Glomerular endothelial cell (primary cell): ENCODE measurements around the gene WDR49. TPM values are rescaled to one million over a fixed set of nuclear protein-coding genes. Genes with fewer than 3 reads are reported as not detected.
"Not testable (repeated sequence)": the region's sequence is repeated elsewhere in the genome, so short reads cannot be mapped to it uniquely, and the experiment has no call there.

ENCODE experiments used
- DNase-seq: peaks from one replicate; pipeline ENCODE4 v3.0.0-alpha.2; 2011; ENCODE audit warnings: low read depth, low spot score; ENCODE audit errors: extremely low read depth
- total RNA-seq: library from RNA; depleted of rRNA; stranded (reverse); fragments of >200 nt; gene quantifications from 2 replicates; pipeline ENCODE4 v1.2.3, GENCODE V29; 2015

Gene WDR49
- total RNA-seq, 1 donor from 2014 or later, result 0.47 TPM

DNA sequence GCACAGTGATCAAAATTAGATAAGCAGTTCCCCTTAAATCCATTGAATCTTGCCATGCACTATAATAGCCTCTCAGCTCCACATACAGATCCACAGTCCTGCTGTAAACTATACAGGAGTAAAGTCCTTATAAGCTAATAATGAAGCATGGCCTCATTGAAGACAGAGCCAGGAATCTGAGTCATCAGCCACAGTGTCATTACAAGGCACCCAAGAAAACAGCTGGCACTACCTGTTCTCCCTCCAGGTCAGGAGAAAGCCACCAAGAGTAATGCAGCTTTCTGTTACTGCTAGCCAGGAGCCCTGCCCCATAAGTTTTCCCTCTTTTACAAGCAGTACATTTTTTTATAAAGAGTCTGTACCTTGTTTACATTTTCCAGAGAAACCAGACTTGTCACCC, 27.3 kb downstream of the WDR49 start:
- no peak for DNase-seq

- no peak for DNase-seq
Observed at GRCh38 chr3:167615030-167615429, 38.7 kb downstream of the WDR49 start.

DNA sequence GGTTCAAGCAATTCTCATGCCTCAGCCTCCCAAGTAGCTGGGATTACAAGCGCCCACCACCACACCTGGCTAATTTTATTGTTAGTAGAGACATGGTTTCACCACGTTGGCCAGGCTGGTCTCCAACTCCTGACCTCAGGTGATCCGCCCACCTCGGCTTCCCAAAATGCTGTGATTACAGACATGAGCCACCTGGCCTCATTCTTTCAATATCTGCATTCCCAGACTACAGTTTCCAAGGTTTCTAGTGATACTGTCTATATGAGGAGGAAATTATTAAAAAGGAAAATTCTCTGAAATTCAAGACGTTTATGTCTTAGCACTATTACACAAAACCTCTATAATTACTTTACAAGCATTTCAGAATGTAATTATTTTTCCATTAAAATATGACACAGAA, 39.5 kb downstream of the WDR49 start:
- not testable (repeated sequence) for DNase-seq

- no peak for DNase-seq
Observed at GRCh38 chr3:167611718-167612117, 42.0 kb downstream of the WDR49 start.

DNA sequence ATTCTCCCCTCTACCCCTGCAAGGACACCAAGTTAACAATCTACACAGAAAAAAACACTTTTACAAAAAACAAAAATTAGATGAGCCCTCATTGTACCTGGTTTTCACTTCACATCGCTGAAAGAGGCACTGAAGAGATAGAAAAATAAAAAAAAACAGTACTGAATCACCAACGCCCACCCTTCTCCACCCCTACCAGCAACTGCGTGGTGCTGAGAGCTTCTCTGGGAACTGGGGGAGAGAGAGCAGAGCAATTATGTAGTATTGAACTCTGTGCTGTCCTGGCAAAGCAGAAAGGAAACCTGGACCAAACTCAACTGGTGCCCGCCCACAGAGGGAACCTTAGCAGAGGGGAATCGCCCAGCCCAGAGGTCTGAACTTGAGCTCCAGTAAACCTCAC, 44.6 kb downstream of the WDR49 start:
- DNase-seq, result no peak

DNA sequence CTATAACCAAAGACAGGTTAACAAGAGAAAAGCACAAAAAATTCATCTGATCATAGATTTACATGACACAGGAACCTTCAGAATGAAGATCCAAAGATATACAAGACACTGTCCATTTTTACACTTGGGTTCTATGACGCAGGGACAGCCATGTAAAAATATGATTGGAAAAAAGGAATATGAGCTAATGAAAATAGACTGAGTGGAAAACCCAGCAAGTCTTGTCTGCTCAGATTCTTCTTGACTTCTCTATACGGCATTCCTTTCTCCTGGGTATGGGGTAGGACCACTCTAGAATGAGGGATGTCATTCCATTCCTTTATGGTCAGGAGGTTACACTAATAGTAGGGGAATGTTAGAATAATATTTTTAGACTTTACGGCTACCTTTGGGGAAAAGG, 46.9 kb downstream of the WDR49 start:
- no peak for DNase-seq

GRCh38 chr3:167605871-167606270, 47.9 kb downstream of the WDR49 start:
- DNase-seq, result no peak

- no peak for DNase-seq
Observed at GRCh38 chr3:167602041-167602440, 51.7 kb downstream of the WDR49 start.

DNA sequence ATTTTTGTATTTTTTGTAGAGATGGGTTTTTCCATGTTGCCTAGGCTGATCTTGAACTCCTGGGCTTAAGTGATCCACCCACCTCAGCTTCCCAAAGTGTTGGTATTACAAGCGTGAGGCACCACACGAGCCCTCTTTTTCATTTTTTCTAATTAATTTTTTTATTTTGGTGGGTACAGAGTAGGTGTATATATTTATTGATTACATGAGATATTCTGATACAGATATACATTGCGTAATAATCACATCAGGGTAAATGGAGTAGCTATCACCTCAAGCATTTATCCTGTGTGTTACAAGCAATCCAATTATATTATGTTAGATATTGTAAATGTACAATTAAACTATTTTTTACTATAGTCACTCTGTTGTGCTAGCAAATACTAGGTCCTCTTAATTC, 66.1 kb downstream of the WDR49 start:
- no peak for DNase-seq

- no peak for DNase-seq
Observed at GRCh38 chr3:167575000-167575600, 78.6 kb downstream of the WDR49 start.

GRCh38 chr3:167572991-167573390, 80.8 kb downstream of the WDR49 start:
- DNase-seq, result no peak

- no peak for DNase-seq
Observed at GRCh38 chr3:167568634-167569033, 85.1 kb downstream of the WDR49 start.

DNA sequence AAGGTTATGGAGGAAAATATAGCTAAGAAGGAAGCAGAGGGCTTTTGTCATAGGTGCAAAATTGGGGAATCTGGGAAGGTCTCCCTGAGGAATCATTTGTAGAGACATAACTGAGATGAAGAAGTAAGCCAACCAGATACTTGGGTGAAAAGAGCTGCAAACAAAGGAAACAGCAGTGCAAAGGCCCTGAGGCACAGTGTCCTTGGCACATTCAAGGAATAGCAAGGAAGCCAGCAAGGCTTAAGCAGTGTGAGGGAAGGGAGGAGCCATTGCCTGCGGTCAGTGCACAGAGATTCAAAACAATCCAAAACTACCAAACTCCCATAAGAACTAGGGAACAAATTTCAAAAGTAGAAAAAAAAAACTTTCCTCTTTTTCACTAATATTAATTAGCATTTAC, 88.3 kb downstream of the WDR49 start:
- no peak for DNase-seq

- no peak for DNase-seq
Observed at GRCh38 chr3:167564612-167565011, 89.1 kb downstream of the WDR49 start.

DNA sequence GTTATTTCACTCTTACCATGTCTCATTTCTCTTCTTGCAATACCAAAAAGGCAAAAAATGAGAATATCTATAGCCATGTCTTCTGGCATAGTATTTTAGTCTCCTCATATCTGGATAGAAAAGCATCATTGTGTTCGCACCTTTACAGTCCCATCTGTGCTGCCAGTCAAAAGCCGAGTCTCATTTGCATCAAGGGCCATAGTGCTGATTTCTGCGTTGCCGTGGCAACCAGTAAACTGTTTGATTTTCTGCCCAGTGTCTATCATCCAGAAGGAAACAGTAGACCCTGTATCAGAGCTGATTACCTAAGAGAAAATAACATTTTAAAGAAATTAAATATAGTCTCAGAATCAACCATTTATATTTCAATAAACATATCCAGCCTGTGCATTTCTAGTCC, 93.8 kb downstream of the WDR49 start:
- no peak for DNase-seq

- no peak for DNase-seq
Observed at GRCh38 chr3:167554898-167555297, 98.8 kb downstream of the WDR49 start.

GRCh38 chr3:167538081-167538480, 115.7 kb downstream of the WDR49 start:
- DNase-seq, result no peak

- no peak for DNase-seq
Observed at GRCh38 chr3:167521006-167521355, 132.8 kb downstream of the WDR49 start.

GRCh38 chr3:167520266-167521005, 133.3 kb downstream of the WDR49 start:
- no peak for DNase-seq

GRCh38 chr3:167507954-167508353, 145.8 kb downstream of the WDR49 start:
- no peak for DNase-seq

GRCh38 chr3:167502401-167502800, 151.3 kb downstream of the WDR49 start:
- no peak for DNase-seq

DNA sequence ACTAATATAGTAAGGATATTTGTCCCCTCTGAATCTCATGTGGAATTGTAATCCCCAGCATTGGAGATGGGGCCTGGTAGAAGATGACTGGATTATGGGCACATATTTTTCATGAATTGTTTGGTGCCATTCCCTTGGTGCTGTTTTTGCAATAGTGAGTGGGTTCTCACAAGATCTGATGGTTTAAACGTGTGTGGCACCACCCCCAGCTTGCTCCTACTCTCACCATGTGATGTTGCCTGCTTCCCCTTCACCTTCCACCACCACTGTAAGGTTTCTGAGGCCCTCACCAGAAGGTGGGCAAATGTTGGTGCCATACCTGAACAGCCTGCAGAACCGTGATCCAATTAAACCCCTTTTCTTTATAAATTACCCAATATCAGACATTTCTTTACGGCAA, 151.8 kb downstream of the WDR49 start:
- no peak for DNase-seq

- no peak for DNase-seq
Observed at GRCh38 chr3:167497903-167498302, 155.8 kb downstream of the WDR49 start.
